ENCODE measurements around the gene MBD1. TPM values are rescaled to one million over a fixed set of nuclear protein-coding genes. Genes with fewer than 3 reads are reported as not detected.
"Not testable (repeated sequence)": the region's sequence is repeated elsewhere in the genome, so short reads cannot be mapped to it uniquely, and the experiment has no call there.

The MBD1 gene
- polyA plus RNA-seq, 6 donors from 2014 or later: 23.4 to 42.4 (median 25.0) TPM

GRCh38 chr18:50307738-50308470 is 26.6 kb upstream of the MBD1 start:
- peaks cover 27 to 45% (median 37%) of the 10 kb centered on the region in 3 donors for H3K4me1 Mint-ChIP-seq
- H3K36me3 Mint-ChIP-seq: no peaks in the 10 kb centered on the region
- H3K27ac Mint-ChIP-seq: peak overlapping the region in 4 of 6 donors; percentile 22 to 94 (median 72)
- DNase-seq: peak; percentile 85
- peak; percentile 98 to 99 for ATAC-seq (ENCODE audit: low read depth in 2 of 2)
- no peaks in the 10 kb centered on the region for H3K27me3 Mint-ChIP-seq
- peak overlapping the region; percentile 87 to 99 (median 94) for H3K4me3 Mint-ChIP-seq
- H3K9me3 Mint-ChIP-seq: peaks cover 0 to 6% (median 3%) of the 10 kb centered on the region in 7 donors

GRCh38 chr18:50307400-50307737 is 26.0 kb upstream of the MBD1 start:
- Mint-ChIP-seq H3K4me3 (peak overlapping the region; percentile 87 to 99 (median 94)), H3K4me1 (peaks cover 22 to 41% (median 32%) of the 10 kb centered on the region in 3 donors), H3K27me3 (no peaks in the 10 kb centered on the region), H3K9me3 (peaks cover 0 to 6% (median 3%) of the 10 kb centered on the region in 7 donors), H3K36me3 (no peaks in the 10 kb centered on the region), H3K27ac (peak overlapping the region in 5 of 6 donors; percentile 22 to 94 (median 65))
- ATAC-seq (ENCODE audit: low read depth in 2 of 2) (peak; percentile 5 to 6), DNase-seq (no peak)

- Mint-ChIP-seq H3K27ac (peak overlapping the region in 2 of 6 donors; percentile 22 to 56), H3K27me3 (no peaks in the 10 kb centered on the region)
- ATAC-seq (ENCODE audit: low read depth in 2 of 2): no peak
Observed at GRCh38 chr18:50306944-50307343, 25.6 kb upstream of the MBD1 start.

GRCh38 chr18:50301074-50301473 is 19.8 kb upstream of the MBD1 start:
- DNase-seq (no peak), ATAC-seq (ENCODE audit: low read depth in 2 of 2) (no peak)
- H3K36me3 Mint-ChIP-seq: no peaks in the 10 kb centered on the region
- peaks cover 4 to 8% (median 7%) of the 10 kb centered on the region in 3 donors for H3K27me3 Mint-ChIP-seq
- H3K4me1 Mint-ChIP-seq: peaks cover 10 to 17% (median 17%) of the 10 kb centered on the region in 3 donors
- H3K27ac Mint-ChIP-seq: no peak overlapping the region
- H3K9me3 Mint-ChIP-seq: peaks cover 0 to 6% (median 3%) of the 10 kb centered on the region in 7 donors
- no peak overlapping the region for H3K4me3 Mint-ChIP-seq

More at GRCh38 chr18:50306944-50307343, 25.6 kb upstream of the MBD1 start:
- H3K4me3 Mint-ChIP-seq: peak overlapping the region; percentile 66 to 99 (median 94)
- no peaks in the 10 kb centered on the region for H3K36me3 Mint-ChIP-seq
- DNase-seq: no peak
- peaks cover 22 to 36% (median 29%) of the 10 kb centered on the region in 3 donors for H3K4me1 Mint-ChIP-seq
- peaks cover 0 to 6% (median 3%) of the 10 kb centered on the region in 7 donors for H3K9me3 Mint-ChIP-seq

GRCh38 chr18:50299626-50300388 is 18.5 kb upstream of the MBD1 start:
- H3K4me1 Mint-ChIP-seq: peaks cover 10 to 17% (median 17%) of the 10 kb centered on the region in 3 donors
- ATAC-seq (ENCODE audit: low read depth in 2 of 2) (no peak), DNase-seq (no peak)
- H3K27me3 Mint-ChIP-seq: peaks cover 4 to 8% (median 7%) of the 10 kb centered on the region in 3 donors
- H3K9me3 Mint-ChIP-seq: peaks cover 0 to 2% (median 0%) of the 10 kb centered on the region in 7 donors
- H3K36me3 Mint-ChIP-seq: no peaks in the 10 kb centered on the region
- peak overlapping the region in 1 of 6 donors; percentile 38 for H3K27ac Mint-ChIP-seq
- H3K4me3 Mint-ChIP-seq: peak overlapping the region in 5 of 8 donors; percentile 36 to 76 (median 63)

- no peak for DNase-seq
Observed at GRCh38 chr18:50298443-50299284, 17.3 kb upstream of the MBD1 start.

GRCh38 chr18:50297621-50298442 is 16.5 kb upstream of the MBD1 start:
- DNase-seq: peak; percentile 86
- Mint-ChIP-seq H3K9me3 (peaks cover 0 to 4% (median 0%) of the 10 kb centered on the region in 7 donors), H3K27ac (peak overlapping the region in 3 of 6 donors; percentile 47 to 87 (median 84)), H3K36me3 (no peaks in the 10 kb centered on the region), H3K4me1 (peaks cover 10 to 17% (median 17%) of the 10 kb centered on the region in 3 donors), H3K27me3 (peaks cover 4 to 8% (median 7%) of the 10 kb centered on the region in 3 donors), H3K4me3 (peak overlapping the region; percentile 66 to 91 (median 86))
- peak; percentile 100 for ATAC-seq (ENCODE audit: low read depth in 2 of 2)

More at GRCh38 chr18:50298443-50299284, 17.3 kb upstream of the MBD1 start:
- Mint-ChIP-seq H3K4me1 (peaks cover 10 to 17% (median 17%) of the 10 kb centered on the region in 3 donors), H3K27me3 (peaks cover 4 to 8% (median 7%) of the 10 kb centered on the region in 3 donors), H3K4me3 (peak overlapping the region; percentile 66 to 91 (median 86)), H3K27ac (peak overlapping the region in 1 of 6 donors; percentile 65), H3K36me3 (no peaks in the 10 kb centered on the region), H3K9me3 (peaks cover 0 to 3% (median 0%) of the 10 kb centered on the region in 7 donors)
- ATAC-seq (ENCODE audit: low read depth in 2 of 2): peak; percentile 12 to 15

- no peak for ATAC-seq (ENCODE audit: low read depth in 2 of 2)
- Mint-ChIP-seq H3K27ac (no peak overlapping the region), H3K9me3 (peaks cover 0 to 4% (median 0%) of the 10 kb centered on the region in 7 donors), H3K4me1 (peaks cover 12 to 19% (median 16%) of the 10 kb centered on the region in 3 donors), H3K27me3 (no peaks in the 10 kb centered on the region), H3K36me3 (no peaks in the 10 kb centered on the region), H3K4me3 (no peak overlapping the region)
- no peak for DNase-seq
Observed at GRCh38 chr18:50293039-50293438, 11.7 kb upstream of the MBD1 start.

GRCh38 chr18:50289108-50289443 is 7.8 kb upstream of the MBD1 start:
- ATAC-seq (ENCODE audit: low read depth in 2 of 2): no peak
- H3K27ac Mint-ChIP-seq: peak overlapping the region; percentile 24 to 95 (median 74)
- peaks cover 2 to 19% of the 10 kb centered on the region in 2 donors for H3K36me3 Mint-ChIP-seq
- H3K27me3 Mint-ChIP-seq: no peaks in the 10 kb centered on the region
- peak overlapping the region in 7 of 8 donors; percentile 53 to 83 (median 71) for H3K4me3 Mint-ChIP-seq
- no peak for DNase-seq
- H3K4me1 Mint-ChIP-seq: peaks cover 29 to 37% (median 36%) of the 10 kb centered on the region in 3 donors
- H3K9me3 Mint-ChIP-seq: peaks cover 0 to 4% (median 0%) of the 10 kb centered on the region in 7 donors

GRCh38 chr18:50288348-50289107 is 7.2 kb upstream of the MBD1 start:
- peaks cover 33 to 40% (median 37%) of the 10 kb centered on the region in 3 donors for H3K4me1 Mint-ChIP-seq
- H3K36me3 Mint-ChIP-seq: peaks cover 7 to 24% of the 10 kb centered on the region in 2 donors
- not testable (repeated sequence) for DNase-seq; H3K27me3 Mint-ChIP-seq; ATAC-seq (ENCODE audit: low read depth in 2 of 2); H3K9me3 Mint-ChIP-seq
- peak overlapping the region; percentile 89 to 100 (median 98) for H3K4me3 Mint-ChIP-seq
- H3K27ac Mint-ChIP-seq: peak overlapping the region; percentile 89 to 99 (median 98)

- Mint-ChIP-seq H3K9me3 (no peaks in the 10 kb centered on the region), H3K4me1 (peaks cover 37 to 48% (median 37%) of the 10 kb centered on the region in 3 donors), H3K4me3 (peak within 1 kb of the TSS; percentile 89 to 100 (median 98))
Observed at GRCh38 chr18:50287441-50288347, 6.4 kb upstream of the MBD1 start, which contains the start of gene CXXC1. CXXC1 (minus strand) TSS chr18:50287692; CDS start chr18:50287589, 103 bp downstream.

More at GRCh38 chr18:50287441-50288347, 6.4 kb upstream of the MBD1 start, which contains the start of gene CXXC1:
- DNase-seq: peak; percentile 97
- peak; percentile 84 to 90 for ATAC-seq (ENCODE audit: low read depth in 2 of 2)
- Mint-ChIP-seq H3K27ac (peak within 1 kb of the TSS; percentile 89 to 99 (median 98)), H3K27me3 (no peaks in the 10 kb centered on the region), H3K36me3 (peaks cover 8 to 33% of the 10 kb centered on the region in 2 donors)

Measured in naive B cell (primary cell).